Measurements from ENCODE around the gene TERT.

The TERT gene

GRCh38 chr5:1226231-1226630 is 68.6 kb downstream of the TERT start:
- Histone ChIP-seq H2AFZ (ENCODE audit: low read depth, low read length, severe bottlenecking) (no peak overlapping the region), H3K9me3 (ENCODE audit: insufficient read depth, low read length) (no peaks in the 10 kb centered on the region), H3K9me2 (replicated peaks; ENCODE audit: insufficient read depth, low read length) (no peaks in the 10 kb centered on the region), H3K9ac (ENCODE audit: low read length) (no peak overlapping the region), H4K20me1 (ENCODE audit: low read depth, low read length) (no peaks in the 10 kb centered on the region), H3K79me2 (ENCODE audit: insufficient read depth, low read length) (no peaks in the 10 kb centered on the region), H3K4me2 (ENCODE audit: low read depth, low read length, poor library complexity, severe bottlenecking) (no peak overlapping the region), H3K27me3 (ENCODE audit: low read length) (no peaks in the 10 kb centered on the region), H3K4me3 (ENCODE audit: insufficient read depth, low read length, poor library complexity, severe bottlenecking) (no peak overlapping the region), H3K27ac (ENCODE audit: low read depth, low read length) (no peak overlapping the region), H3K36me3 (ENCODE audit: low read length) (no peaks in the 10 kb centered on the region), H3F3A (ENCODE audit: insufficient read depth) (no peaks in the 10 kb centered on the region)
- no peak for TF ChIP-seq EZH2phosphoT487 (conservative IDR thresholded peaks at IDR 0.05; ENCODE audit: low read length)
- TF ChIP-seq CTCF (IDR thresholded peaks at IDR 0.05; ENCODE audit: insufficient read depth, low read length, poor library complexity, severe bottlenecking) = no peak

GRCh38 chr5:1225081-1225480 is 69.8 kb downstream of the TERT start, which contains the start of gene SLC6A18:
Gene SLC6A18 (plus strand): TSS chr5:1225381. CDS start chr5:1225478, 97 bp downstream.
- no peak for TF ChIP-seq EZH2phosphoT487 (conservative IDR thresholded peaks at IDR 0.05; ENCODE audit: low read length)
- TF ChIP-seq CTCF (IDR thresholded peaks at IDR 0.05; ENCODE audit: insufficient read depth, low read length, poor library complexity, severe bottlenecking) = no peak
- Histone ChIP-seq H3K4me3 (ENCODE audit: insufficient read depth, low read length, poor library complexity, severe bottlenecking) (no peak within 1 kb of the TSS), H3K9me3 (ENCODE audit: insufficient read depth, low read length) (no peaks in the 10 kb centered on the region), H3K27me3 (ENCODE audit: low read length) (no peaks in the 10 kb centered on the region), H3K27ac (ENCODE audit: low read depth, low read length) (no peak within 1 kb of the TSS), H3K36me3 (ENCODE audit: low read length) (no peaks in the 10 kb centered on the region), H3K9ac (ENCODE audit: low read length) (no peak within 1 kb of the TSS), H3F3A (ENCODE audit: insufficient read depth) (no peaks in the 10 kb centered on the region), H2AFZ (ENCODE audit: low read depth, low read length, severe bottlenecking) (no peak within 1 kb of the TSS), H4K20me1 (ENCODE audit: low read depth, low read length) (no peaks in the 10 kb centered on the region), H3K9me2 (replicated peaks; ENCODE audit: insufficient read depth, low read length) (no peaks in the 10 kb centered on the region), H3K79me2 (ENCODE audit: insufficient read depth, low read length) (no peaks in the 10 kb centered on the region), H3K4me2 (ENCODE audit: low read depth, low read length, poor library complexity, severe bottlenecking) (no peak within 1 kb of the TSS)

- no peaks in the 10 kb centered on the region for H3F3A ChIP-seq (ENCODE audit: insufficient read depth)
- H3K36me3 ChIP-seq (ENCODE audit: low read length) = no peaks in the 10 kb centered on the region
- no peak overlapping the region for H3K4me3 ChIP-seq (ENCODE audit: insufficient read depth, low read length, poor library complexity, severe bottlenecking)
- TF ChIP-seq CTCF (IDR thresholded peaks at IDR 0.05; ENCODE audit: insufficient read depth, low read length, poor library complexity, severe bottlenecking) (no peak), EZH2phosphoT487 (conservative IDR thresholded peaks at IDR 0.05; ENCODE audit: low read length) (no peak)
- H3K79me2 ChIP-seq (ENCODE audit: insufficient read depth, low read length) = no peaks in the 10 kb centered on the region
- H3K27me3 ChIP-seq (ENCODE audit: low read length) = no peaks in the 10 kb centered on the region
- H4K20me1 ChIP-seq (ENCODE audit: low read depth, low read length) = no peaks in the 10 kb centered on the region
- no peak overlapping the region for H3K27ac ChIP-seq (ENCODE audit: low read depth, low read length)
- no peaks in the 10 kb centered on the region for H3K9me2 ChIP-seq (replicated peaks; ENCODE audit: insufficient read depth, low read length)
- H3K4me2 ChIP-seq (ENCODE audit: low read depth, low read length, poor library complexity, severe bottlenecking) = no peak overlapping the region
- H2AFZ ChIP-seq (ENCODE audit: low read depth, low read length, severe bottlenecking) = no peak overlapping the region
- no peak overlapping the region for H3K9ac ChIP-seq (ENCODE audit: low read length)
- no peaks in the 10 kb centered on the region for H3K9me3 ChIP-seq (ENCODE audit: insufficient read depth, low read length)
Measured at GRCh38 chr5:1224631-1225030, 70.2 kb downstream of the TERT start.
